Cardiac muscle cell (in vitro differentiated cells and primary cell): Measurements from ENCODE around the gene PROZ. TPM values are rescaled to one million over a fixed set of nuclear protein-coding genes. Genes with fewer than 3 reads are reported as not detected.

ENCODE experiments used
- DNase-seq, 2 donors: peaks; one replicate each; pipeline versions ENCODE4 v3.0.0 to v3.0.0-alpha.2; 2010 to 2017; ENCODE audit warnings: low read depth in 1 of 2, low spot score in 1 of 2
- H3K27ac ChIP-seq: fragments of 200-600 bp; sonication (generic); 2 replicates; pipeline ENCODE4 v1.5.1; 2016
- H3K27me3 ChIP-seq: fragments of 200-600 bp; sonication (generic); 2 replicates; pipeline ENCODE4 v1.6.0; 2016; ENCODE audit warnings: control low read depth
- H3K36me3 ChIP-seq: fragments of 200-600 bp; sonication (generic); 2 replicates; pipeline ENCODE4 v1.5.1; 2016; ENCODE audit warnings: control low read depth
- H3K4me1 ChIP-seq: fragments of 200-600 bp; sonication (generic); 2 replicates; pipeline ENCODE4 v1.8.1; 2017; ENCODE audit warnings: low read depth, mild to moderate bottlenecking, mixed run types
- H3K4me3 ChIP-seq: fragments of 200-600 bp; sonication (generic); 2 replicates; pipeline ENCODE4 v1.5.1; 2016; ENCODE audit warnings: mild to moderate bottlenecking
- H3K9me3 ChIP-seq: fragments of 200-600 bp; sonication (generic); 2 replicates; pipeline ENCODE4 v1.5.1; 2017; ENCODE audit warnings: low read depth, mild to moderate bottlenecking, control low read depth
- polyA plus RNA-seq: library from polyadenylated mRNA; unstranded; fragments of >200 nt; fragmentation: Nextera tagmentation; extraction: Ambion mirVana; gene quantifications from 2 replicates; pipeline ENCODE4 v1.2.1, GENCODE V29; 2016
- total RNA-seq: library from RNA; depleted of rRNA; stranded (reverse); fragments of >200 nt; gene quantifications from 2 replicates; pipeline ENCODE4 v1.2.3, GENCODE V29; 2016
- TF ChIP-seq, protein P1 (sequence below): IDR thresholded peaks from 2 replicates; pipeline ENCODE4 v1.5.1; 2012; ENCODE audit warnings: low read depth, mild to moderate bottlenecking, low read length

The PROZ gene
- total and polyA plus RNA-seq, 2 experiments from 2014 or later = 0.42 TPM; not detected in 1

DNA sequence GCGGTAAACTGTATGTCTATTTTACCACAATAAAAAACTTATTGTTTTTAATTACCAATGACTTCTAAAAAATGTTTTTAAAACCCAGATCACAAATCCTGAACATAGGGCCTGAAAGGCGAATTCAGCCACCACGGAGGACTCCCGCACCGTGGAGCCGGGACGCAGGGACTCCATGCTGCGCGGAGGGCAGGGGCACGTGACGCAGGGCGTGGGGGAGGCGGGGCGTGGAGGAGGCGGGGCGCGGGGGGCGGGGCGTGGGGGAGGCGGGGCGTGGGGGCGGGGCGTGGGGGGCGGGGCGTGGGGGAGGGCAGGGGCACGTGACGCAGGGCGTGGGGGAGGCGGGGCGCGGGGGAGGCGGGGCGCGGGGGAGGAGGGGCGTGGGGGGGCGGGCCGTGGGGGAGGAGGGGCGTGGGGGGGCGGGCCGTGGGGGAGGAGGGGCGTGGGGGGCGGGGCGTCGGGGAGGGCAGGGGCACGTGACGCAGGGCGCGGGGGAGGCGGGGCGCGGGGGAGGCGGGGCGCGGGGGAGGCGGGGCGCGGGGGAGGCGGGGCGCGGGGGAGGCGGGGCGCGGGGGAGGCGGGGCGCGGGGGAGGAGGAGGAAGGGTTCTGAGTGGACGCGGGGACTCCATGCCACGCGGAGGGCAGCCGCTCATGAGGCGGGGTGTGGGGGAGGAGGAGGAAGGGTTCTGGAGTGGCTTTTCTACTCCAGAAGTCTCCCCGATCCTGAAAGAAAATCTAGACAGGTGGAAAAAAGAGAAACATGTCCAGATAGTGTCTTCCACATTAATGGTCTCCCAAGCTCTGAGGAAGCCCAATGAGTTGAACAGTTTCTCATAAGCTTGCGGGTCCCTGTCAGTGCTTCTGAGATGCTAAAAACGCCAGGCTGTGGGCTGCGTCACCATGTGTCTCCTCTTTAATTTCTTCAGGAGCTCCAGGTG is 4.4 kb upstream of the PROZ start:
- Histone ChIP-seq H3K27ac (peak overlapping the region; percentile 80), H3K4me1 (peaks cover 14% of the 10 kb centered on the region), H3K9me3 (no peaks in the 10 kb centered on the region), H3K27me3 (peaks cover 13% of the 10 kb centered on the region), H3K4me3 (peak overlapping the region; percentile 24), H3K36me3 (no peaks in the 10 kb centered on the region)
- DNase-seq = peak; percentile 78 to 80
- TF ChIP-seq, protein P1, sequence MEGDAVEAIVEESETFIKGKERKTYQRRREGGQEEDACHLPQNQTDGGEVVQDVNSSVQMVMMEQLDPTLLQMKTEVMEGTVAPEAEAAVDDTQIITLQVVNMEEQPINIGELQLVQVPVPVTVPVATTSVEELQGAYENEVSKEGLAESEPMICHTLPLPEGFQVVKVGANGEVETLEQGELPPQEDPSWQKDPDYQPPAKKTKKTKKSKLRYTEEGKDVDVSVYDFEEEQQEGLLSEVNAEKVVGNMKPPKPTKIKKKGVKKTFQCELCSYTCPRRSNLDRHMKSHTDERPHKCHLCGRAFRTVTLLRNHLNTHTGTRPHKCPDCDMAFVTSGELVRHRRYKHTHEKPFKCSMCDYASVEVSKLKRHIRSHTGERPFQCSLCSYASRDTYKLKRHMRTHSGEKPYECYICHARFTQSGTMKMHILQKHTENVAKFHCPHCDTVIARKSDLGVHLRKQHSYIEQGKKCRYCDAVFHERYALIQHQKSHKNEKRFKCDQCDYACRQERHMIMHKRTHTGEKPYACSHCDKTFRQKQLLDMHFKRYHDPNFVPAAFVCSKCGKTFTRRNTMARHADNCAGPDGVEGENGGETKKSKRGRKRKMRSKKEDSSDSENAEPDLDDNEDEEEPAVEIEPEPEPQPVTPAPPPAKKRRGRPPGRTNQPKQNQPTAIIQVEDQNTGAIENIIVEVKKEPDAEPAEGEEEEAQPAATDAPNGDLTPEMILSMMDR = no peak

DNA sequence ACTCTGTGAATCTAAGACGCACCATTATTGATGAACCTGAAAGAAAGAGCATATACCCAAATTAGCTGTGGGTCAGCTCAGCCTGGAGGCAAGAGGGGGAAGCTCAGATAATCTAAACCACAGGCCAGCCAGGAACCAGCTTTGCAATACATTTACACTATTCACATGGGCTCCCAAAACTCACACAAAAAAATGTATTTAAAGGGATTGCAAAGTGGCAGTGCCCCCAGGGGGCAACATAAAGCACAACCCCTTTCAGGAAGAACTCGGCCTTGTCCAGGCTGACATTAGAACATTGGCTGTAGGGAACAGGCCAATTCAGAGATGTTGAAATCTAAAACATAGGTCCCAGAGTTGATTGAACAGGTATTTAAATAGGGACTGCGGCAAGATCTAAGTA is 3.2 kb upstream of the PROZ start:
- Histone ChIP-seq H3K27ac (no peak overlapping the region), H3K4me1 (peaks cover 14% of the 10 kb centered on the region), H3K4me3 (no peak overlapping the region), H3K36me3 (no peaks in the 10 kb centered on the region), H3K27me3 (peaks cover 13% of the 10 kb centered on the region), H3K9me3 (no peaks in the 10 kb centered on the region)
- TF ChIP-seq, protein P1 = no peak
- DNase-seq = no peak

DNA sequence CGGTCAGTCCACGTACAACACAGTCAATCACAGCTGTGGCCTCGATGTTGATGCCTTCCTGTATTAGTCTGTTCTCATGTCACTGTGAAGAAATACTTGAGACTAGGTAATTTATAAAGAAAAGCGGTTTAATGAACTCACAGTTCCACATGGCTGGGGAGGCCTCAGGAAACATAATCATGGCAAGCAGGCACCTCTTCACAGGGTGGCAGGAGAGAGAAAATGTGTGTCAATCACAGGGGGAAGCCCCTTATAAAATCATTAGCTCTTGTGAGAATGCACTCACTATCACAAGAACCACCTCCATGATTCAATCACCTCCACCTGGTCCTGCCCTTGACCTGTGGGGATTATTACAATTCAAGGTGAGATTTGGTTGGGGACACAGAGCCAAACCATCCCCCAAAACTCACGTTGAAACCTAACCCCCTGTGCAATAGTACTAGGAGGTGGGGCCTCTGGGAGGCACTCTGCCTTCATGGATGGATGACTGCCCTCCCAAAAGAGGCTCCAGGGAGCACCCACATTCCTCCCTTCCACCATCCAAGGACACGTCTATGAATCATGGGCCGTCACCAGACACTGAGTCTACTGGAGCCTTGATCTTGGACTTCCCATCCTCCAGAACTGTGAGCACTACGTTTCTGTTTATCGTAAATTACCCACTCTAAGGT is 2.3 kb upstream of the PROZ start:
- Histone ChIP-seq H3K4me1 (peaks cover 14% of the 10 kb centered on the region), H3K27me3 (peaks cover 13% of the 10 kb centered on the region), H3K4me3 (no peak overlapping the region), H3K36me3 (no peaks in the 10 kb centered on the region), H3K9me3 (no peaks in the 10 kb centered on the region), H3K27ac (no peak overlapping the region)
- DNase-seq = no peak
- TF ChIP-seq, protein P1 = no peak

DNA sequence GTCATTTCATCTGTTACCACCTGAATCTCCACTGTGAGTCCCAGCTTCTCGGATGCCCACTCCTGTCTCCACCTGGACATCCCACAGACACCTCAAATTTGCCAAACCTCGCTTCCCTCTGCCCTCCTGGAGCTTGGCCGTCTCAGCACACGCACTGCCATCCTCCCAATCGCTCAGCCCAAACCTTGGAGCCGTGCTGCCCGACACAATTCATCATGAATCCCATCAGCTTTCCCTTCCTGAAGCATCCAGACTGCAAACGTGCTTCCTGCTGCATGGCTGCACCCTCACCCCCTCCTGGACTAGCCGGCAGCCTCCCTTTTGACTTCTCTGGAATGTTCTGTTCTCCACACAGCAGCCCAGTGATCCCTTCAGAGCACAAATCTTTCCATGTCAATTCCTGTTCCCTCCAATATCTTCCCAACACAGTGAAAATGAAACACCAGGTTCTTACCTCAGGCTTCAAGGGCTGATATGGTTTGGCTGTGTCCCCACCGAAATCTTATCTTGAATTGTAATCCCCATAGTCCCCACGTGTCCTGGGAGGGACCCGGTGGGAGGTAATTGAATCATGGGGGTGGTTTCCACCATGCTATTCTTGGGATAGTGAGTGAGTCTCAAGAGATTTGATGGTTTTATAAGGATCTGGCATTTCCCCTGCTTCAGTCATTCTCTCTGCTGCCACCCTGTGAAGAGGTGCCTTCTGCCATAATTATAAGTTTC is 1.1 kb upstream of the PROZ start:
- no peak for DNase-seq
- no peaks in the 10 kb centered on the region for H3K36me3 ChIP-seq
- no peak overlapping the region for H3K27ac ChIP-seq
- TF ChIP-seq, protein P1 = no peak
- peaks cover 11% of the 10 kb centered on the region for H3K4me1 ChIP-seq
- H3K4me3 ChIP-seq = no peak overlapping the region
- H3K27me3 ChIP-seq = peaks cover 5% of the 10 kb centered on the region
- H3K9me3 ChIP-seq = no peaks in the 10 kb centered on the region

DNA sequence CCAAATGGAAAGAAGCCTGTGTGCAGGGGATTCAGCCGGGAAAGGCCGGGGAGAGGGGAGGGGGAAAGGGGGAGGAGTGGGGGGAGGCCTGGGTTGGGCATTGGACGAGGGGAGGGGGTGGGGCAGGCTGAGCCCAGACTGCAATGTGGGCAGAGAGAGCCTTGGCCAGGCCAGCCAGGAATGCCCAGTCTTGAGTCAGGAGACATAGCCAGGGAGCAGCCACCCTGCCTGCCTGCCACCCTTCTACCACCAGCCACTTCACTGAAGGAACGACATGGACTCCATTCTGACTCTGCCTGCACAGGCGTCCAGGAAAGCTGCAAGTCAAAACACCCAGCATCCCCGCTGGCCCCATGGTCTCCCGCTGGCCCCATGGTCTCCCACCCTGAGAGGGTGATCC is 498 bp downstream of the PROZ start:
- no peak overlapping the region for H3K4me3 ChIP-seq
- H3K4me1 ChIP-seq = no peaks in the 10 kb centered on the region
- no peaks in the 10 kb centered on the region for H3K36me3 ChIP-seq
- TF ChIP-seq, protein P1 = no peak
- peaks cover 8% of the 10 kb centered on the region for H3K27me3 ChIP-seq
- H3K27ac ChIP-seq = no peak overlapping the region
- no peak for DNase-seq
- H3K9me3 ChIP-seq = no peaks in the 10 kb centered on the region
